ENCODE data around the gene EPGN. TPM values are rescaled to one million over a fixed set of nuclear protein-coding genes. Genes with fewer than 3 reads are reported as not detected.
A peak's percentile ranks its signal among the peaks of the same experiment; 100 is the strongest.

Gene EPGN
- total and polyA plus RNA-seq, 2 donors from 2014 or later, result 1.6 TPM; not detected in 1

GRCh38 chr4:74365761-74366160 lies 57.5 kb downstream of the EPGN start:
- intact Hi-C loops (cut with DNase I), result loop anchor here (10.0 kb wide), 1 partner anchor 309 kb away; no protein-coding TSS in a partner anchor
- no peak for TF ChIP-seq CTCF (IDR thresholded peaks at IDR 0.05; ENCODE audit: borderline replicate concordance, extremely low read depth, insufficient read depth)
- DNase-seq (peak; percentile 39 to 69 (median 48)), FAIRE-seq (no peak)
- H3K9me3 ChIP-seq (ENCODE audit: control insufficient read depth in 2 of 3, insufficient read depth in 1 of 3, low read length in 3 of 3), result no peaks in the 10 kb centered on the region
- H3K27ac ChIP-seq (ENCODE audit: low read depth in 2 of 2, low read length in 2 of 2), result no peak overlapping the region
- peak overlapping the region in 1 of 3 donors; percentile 22 for H3K4me3 ChIP-seq (ENCODE audit: low read length in 3 of 3)
- no peaks in the 10 kb centered on the region for H3K4me1 ChIP-seq (ENCODE audit: control insufficient read depth in 2 of 3, insufficient read depth in 2 of 3, low read depth in 1 of 3, low read length in 3 of 3)
- no peaks in the 10 kb centered on the region for H3K36me3 ChIP-seq (ENCODE audit: control insufficient read depth in 2 of 3, insufficient read depth in 3 of 3, low read length in 3 of 3)
- H3K27me3 ChIP-seq (ENCODE audit: control insufficient read depth, insufficient read depth, low read length), result no peaks in the 10 kb centered on the region
- no peak overlapping the region for H3K9ac ChIP-seq (ENCODE audit: low read length in 3 of 3)

Other genes starting within 250 kb of the EPGN start
- gene CXCL2, start 209.3 kb upstream of the EPGN start, total RNA-seq, result 17.8 TPM
- gene CXCL2, start 209.3 kb upstream of the EPGN start, polyA plus RNA-seq (ENCODE audit: insufficient read depth, low read depth, low replicate concordance), result 16.9 TPM
- 16.3 TPM for gene MTHFD2L, start 150.4 kb upstream of the EPGN start, total RNA-seq
- gene MTHFD2L, start 150.4 kb upstream of the EPGN start, polyA plus RNA-seq (ENCODE audit: insufficient read depth, low read depth, low replicate concordance), result 12.3 TPM
- 0.44 TPM for gene EREG, start 56.7 kb downstream of the EPGN start, total RNA-seq
- gene EREG, start 56.7 kb downstream of the EPGN start, polyA plus RNA-seq (ENCODE audit: insufficient read depth, low read depth, low replicate concordance), result not detected
- gene AREG, start 136.7 kb downstream of the EPGN start, total RNA-seq, result 11.8 TPM
- gene AREG, start 136.7 kb downstream of the EPGN start, polyA plus RNA-seq (ENCODE audit: insufficient read depth, low read depth, low replicate concordance), result not detected